Trophoblast cell (in vitro differentiated cells and primary cell): ENCODE measurements around the gene PERM1.

ENCODE experiments used
- DNase-seq, 2 donors: peaks; one replicate each; pipeline ENCODE4 v3.0.0-alpha.2; 2016
- H2AFZ ChIP-seq: 2 replicates; pipeline ENCODE4 v1.6.1; 2013; ENCODE audit warnings: low read length, moderate library complexity, mild to moderate bottlenecking; ENCODE audit not compliant: insufficient read depth, poor library complexity
- H2AK5ac ChIP-seq: 2 replicates; pipeline ENCODE4 v1.6.1; 2013; ENCODE audit warnings: mild to moderate bottlenecking, low read length
- H2BK120ac ChIP-seq: 2 replicates; pipeline ENCODE4 v1.6.1; 2013; ENCODE audit warnings: low read length, mild to moderate bottlenecking, moderate library complexity; ENCODE audit not compliant: insufficient read depth, poor library complexity
- H2BK12ac ChIP-seq: 2 replicates; pipeline ENCODE4 v1.6.1; 2013; ENCODE audit warnings: mild to moderate bottlenecking, low read length, moderate library complexity
- H2BK5ac ChIP-seq: 2 replicates; pipeline ENCODE4 v1.6.1; 2013; ENCODE audit warnings: low read length, low read depth, moderate library complexity, mild to moderate bottlenecking; ENCODE audit not compliant: poor library complexity
- H3K14ac ChIP-seq: 2 replicates; pipeline ENCODE4 v1.6.1; 2013; ENCODE audit warnings: mild to moderate bottlenecking, low read length
- H3K18ac ChIP-seq: 2 replicates; pipeline ENCODE4 v1.6.1; 2013; ENCODE audit warnings: mild to moderate bottlenecking, low read length
- H3K23ac ChIP-seq: 2 replicates; pipeline ENCODE4 v1.6.1; 2013; ENCODE audit warnings: low read length
- H3K27ac ChIP-seq: 2 replicates; pipeline ENCODE4 v1.5.1; 2013; ENCODE audit warnings: low read depth, mild to moderate bottlenecking, inconsistent platforms, low read length, moderate library complexity
- H3K27me3 ChIP-seq: 2 replicates; pipeline ENCODE4 v1.6.1; 2013; ENCODE audit warnings: inconsistent platforms, mild to moderate bottlenecking, low read length, moderate library complexity; ENCODE audit not compliant: insufficient read depth
- H3K36me3 ChIP-seq, 2 experiments: 1 replicate in 1 of 2; 2 replicates in 1 of 2; pipeline ENCODE4 v1.6.1; 2013; ENCODE audit warnings: low read length in 2 of 2, mild to moderate bottlenecking in 2 of 2, moderate library complexity in 1 of 2; ENCODE audit not compliant: insufficient read depth in 2 of 2, control insufficient read depth in 1 of 2
- H3K4ac ChIP-seq: 2 replicates; pipeline ENCODE4 v1.6.1; 2013; ENCODE audit warnings: low read depth, mild to moderate bottlenecking, low read length, moderate library complexity
- H3K4me1 ChIP-seq, 2 experiments: 1 replicate in 1 of 2; 2 replicates in 1 of 2; pipeline ENCODE4 v1.6.1; 2013; ENCODE audit warnings: low read length in 2 of 2, mild to moderate bottlenecking in 2 of 2, moderate library complexity in 1 of 2; ENCODE audit not compliant: insufficient read depth in 2 of 2, control insufficient read depth in 1 of 2
- H3K4me2 ChIP-seq: 2 replicates; pipeline ENCODE4 v1.6.1; 2013; ENCODE audit warnings: inconsistent platforms, mild to moderate bottlenecking, low read length, moderate library complexity
- H3K4me3 ChIP-seq: 2 replicates; pipeline ENCODE4 v1.5.1; 2013; ENCODE audit warnings: mild to moderate bottlenecking, low read depth, low read length, inconsistent platforms
- H3K79me1 ChIP-seq: one replicate; pipeline ENCODE4 v1.6.1; 2013; ENCODE audit warnings: low read length
- H3K79me2 ChIP-seq: 2 replicates; pipeline ENCODE4 v1.6.1; 2013; ENCODE audit warnings: low read length, mild to moderate bottlenecking; ENCODE audit not compliant: control insufficient read depth, insufficient read depth, poor library complexity
- H3K9ac ChIP-seq: 2 replicates; pipeline ENCODE4 v1.6.1; 2013; ENCODE audit warnings: mild to moderate bottlenecking, low read length
- H3K9me3 ChIP-seq: 2 replicates; pipeline ENCODE4 v1.6.1; 2013; ENCODE audit warnings: low read depth, mild to moderate bottlenecking, control low read depth, inconsistent platforms, low read length; ENCODE audit not compliant: insufficient read depth
- H4K12ac ChIP-seq: 2 replicates; pipeline ENCODE4 v1.6.1; 2013; ENCODE audit warnings: low read depth, mild to moderate bottlenecking, low read length, moderate library complexity
- H4K8ac ChIP-seq: 2 replicates; pipeline ENCODE4 v1.6.1; 2013; ENCODE audit warnings: low read depth, mild to moderate bottlenecking, low read length, moderate library complexity
- H4K91ac ChIP-seq: one replicate; pipeline ENCODE4 v1.6.1; 2013; ENCODE audit warnings: low read depth, mild to moderate bottlenecking, low read length, moderate library complexity
- WGBS: extraction: QIAGEN DNeasy Blood & Tissue Kit; methylation state at CpG from one replicate; pipeline ENCODE4 v1.1.7; 2013; ENCODE audit warnings: missing lambda C conversion rate; ENCODE audit not compliant: insufficient read length, insufficient coverage; ENCODE audit errors: extremely low coverage; 5-methylcytosine and 5-hydroxymethylcytosine counted together

Gene PERM1

DNA sequence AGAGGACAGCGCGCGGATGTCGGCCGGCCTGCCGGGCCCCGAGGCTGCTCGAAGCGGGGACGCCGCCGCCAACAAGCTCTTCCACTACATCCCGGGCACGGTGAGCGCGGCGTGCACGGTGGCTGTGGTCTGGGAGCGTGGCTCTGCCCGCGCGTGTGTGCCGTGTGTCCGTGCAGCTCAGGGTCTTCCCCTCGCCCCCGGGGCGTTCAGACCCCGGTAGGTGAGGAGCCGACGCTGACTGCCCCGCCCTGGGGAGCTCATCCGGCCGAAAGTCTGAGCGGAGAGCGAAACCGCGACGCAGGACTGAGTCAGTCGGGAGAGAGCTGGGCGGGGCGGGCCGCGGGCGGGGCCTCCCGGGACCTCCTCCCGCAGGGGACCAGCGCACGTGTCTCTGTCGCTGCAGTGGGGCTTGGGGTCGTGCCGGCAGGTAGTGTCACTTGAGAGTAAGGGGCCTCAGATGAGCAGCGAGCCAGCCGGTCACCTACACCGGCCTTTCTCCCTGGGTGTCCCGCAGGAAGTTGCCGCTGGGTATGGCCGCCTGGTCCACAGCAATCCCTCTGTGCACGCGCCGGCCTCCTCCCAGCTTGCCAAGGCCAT, 15.1 kb downstream of the PERM1 start:
- peak overlapping the region; percentile 57 for H4K12ac ChIP-seq
- H3K18ac ChIP-seq = peak overlapping the region; percentile 10
- H3K27me3 ChIP-seq = peaks cover 3% of the 10 kb centered on the region
- peak overlapping the region; percentile 64 for H3K4me3 ChIP-seq
- no peak overlapping the region for H3K4ac ChIP-seq
- peak; percentile 65 to 75 for DNase-seq
- H3K79me1 ChIP-seq = peaks cover 4% of the 10 kb centered on the region
- no peak overlapping the region for H3K23ac ChIP-seq
- no CpG with 5 or more reads among the region's 60 CpGs for WGBS
- peaks cover 1% of the 10 kb centered on the region for H3K9me3 ChIP-seq
- H4K91ac ChIP-seq = peak overlapping the region; percentile 80
- peaks cover 23 to 31% of the 10 kb centered on the region in 2 experiments for H3K36me3 ChIP-seq
- H2AK5ac ChIP-seq = peak overlapping the region; percentile 22
- H3K79me2 ChIP-seq = no peaks in the 10 kb centered on the region
- H3K4me1 ChIP-seq = peaks cover 18 to 23% of the 10 kb centered on the region in 2 experiments
- peak overlapping the region; percentile 65 for H2BK120ac ChIP-seq
- peak overlapping the region; percentile 79 for H3K4me2 ChIP-seq
- H2AFZ ChIP-seq = peak overlapping the region; percentile 32
- H3K27ac ChIP-seq = no peak overlapping the region
- no peak overlapping the region for H2BK12ac ChIP-seq
- H3K14ac ChIP-seq = peak overlapping the region; percentile 85
- H4K8ac ChIP-seq = peak overlapping the region; percentile 79
- H2BK5ac ChIP-seq = peak overlapping the region; percentile 28
- H3K9ac ChIP-seq = peak overlapping the region; percentile 1

- Histone ChIP-seq H3K9ac (peak within 1 kb of the TSS; percentile 1), H2AK5ac (peak within 1 kb of the TSS; percentile 22), H3K4me2 (peak within 1 kb of the TSS; percentile 79), H3K14ac (peak within 1 kb of the TSS; percentile 85), H3K23ac (no peak within 1 kb of the TSS), H3K4ac (no peak within 1 kb of the TSS), H3K4me3 (peak within 1 kb of the TSS; percentile 64), H4K8ac (peak within 1 kb of the TSS; percentile 79), H3K27ac (no peak within 1 kb of the TSS), H4K12ac (peak within 1 kb of the TSS; percentile 57), H2BK12ac (peak within 1 kb of the TSS; percentile 10), H3K4me1 (peaks cover 21 to 23% of the 10 kb centered on the region in 2 experiments), H3K36me3 (peaks cover 26 to 35% of the 10 kb centered on the region in 2 experiments), H2AFZ (peak within 1 kb of the TSS; percentile 32), H2BK120ac (peak within 1 kb of the TSS; percentile 65), H3K9me3 (peaks cover 5% of the 10 kb centered on the region), H3K18ac (peak within 1 kb of the TSS; percentile 10), H4K91ac (peak within 1 kb of the TSS; percentile 80), H3K27me3 (peaks cover 3% of the 10 kb centered on the region), H3K79me2 (no peaks in the 10 kb centered on the region), H3K79me1 (peaks cover 4% of the 10 kb centered on the region), H2BK5ac (peak within 1 kb of the TSS; percentile 28)
- no CpG with 5 or more reads among the region's 31 CpGs for WGBS
- DNase-seq = peak; percentile 64 to 74
These were observed 15.7 kb downstream of the PERM1 start, which contains the start of gene PLEKHN1 for GRCh38 chr1:966135-966703. Gene PLEKHN1, plus strand, starts transcription at chr1:966482. Its CDS starts 50 bp downstream, at chr1:966532.

GRCh38 chr1:965526-966134, 16.3 kb downstream of the PERM1 start:
- DNase-seq = no peak
- no peak overlapping the region for H3K23ac ChIP-seq

GRCh38 chr1:964691-965525, 17.0 kb downstream of the PERM1 start:
- Histone ChIP-seq H4K91ac (no peak overlapping the region), H3K23ac (no peak overlapping the region), H2BK120ac (no peak overlapping the region), H3K9ac (no peak overlapping the region), H3K14ac (no peak overlapping the region), H4K8ac (no peak overlapping the region), H3K27ac (no peak overlapping the region), H3K4me2 (no peak overlapping the region), H3K27me3 (peaks cover 3% of the 10 kb centered on the region), H2BK12ac (no peak overlapping the region), H3K79me2 (no peaks in the 10 kb centered on the region), H3K79me1 (peaks cover 9% of the 10 kb centered on the region), H3K4me1 (peaks cover 16 to 22% of the 10 kb centered on the region in 2 experiments), H3K4me3 (no peak overlapping the region), H2AFZ (no peak overlapping the region), H2AK5ac (no peak overlapping the region), H3K36me3 (peaks cover 26 to 35% of the 10 kb centered on the region in 2 experiments), H3K9me3 (peaks cover 5% of the 10 kb centered on the region), H4K12ac (no peak overlapping the region), H3K4ac (no peak overlapping the region), H3K18ac (no peak overlapping the region), H2BK5ac (no peak overlapping the region)
- no CpG with 5 or more reads among the region's 51 CpGs for WGBS
- no peak for DNase-seq

More at GRCh38 chr1:965526-966134, 16.3 kb downstream of the PERM1 start:
- no peak overlapping the region for H4K91ac ChIP-seq
- H2AFZ ChIP-seq = no peak overlapping the region
- H3K4ac ChIP-seq = no peak overlapping the region
- no peak overlapping the region for H4K8ac ChIP-seq
- H3K79me1 ChIP-seq = peaks cover 6% of the 10 kb centered on the region
- whole genome bisulfite sequencing = no CpG with 5 or more reads among the region's 26 CpGs
- H2AK5ac ChIP-seq = no peak overlapping the region
- H3K14ac ChIP-seq = no peak overlapping the region
- no peak overlapping the region for H3K4me3 ChIP-seq
- H2BK5ac ChIP-seq = no peak overlapping the region
- peaks cover 5% of the 10 kb centered on the region for H3K9me3 ChIP-seq
- H2BK120ac ChIP-seq = no peak overlapping the region
- no peak overlapping the region for H3K9ac ChIP-seq
- H3K27me3 ChIP-seq = peaks cover 6% of the 10 kb centered on the region
- H3K18ac ChIP-seq = no peak overlapping the region
- no peak overlapping the region for H4K12ac ChIP-seq
- H3K79me2 ChIP-seq = no peaks in the 10 kb centered on the region
- peaks cover 26 to 35% of the 10 kb centered on the region in 2 experiments for H3K36me3 ChIP-seq
- H2BK12ac ChIP-seq = no peak overlapping the region
- no peak overlapping the region for H3K27ac ChIP-seq
- H3K4me2 ChIP-seq = no peak overlapping the region
- peaks cover 19 to 26% of the 10 kb centered on the region in 2 experiments for H3K4me1 ChIP-seq
